Kidney (tissue), 14 donors: ENCODE results near the gene MGST3. TPM values are rescaled to one million over a fixed set of nuclear protein-coding genes. Genes with fewer than 3 reads are reported as not detected.

ENCODE experiments used
- DNase-seq, 5 donors: peaks; one replicate each; pipeline ENCODE4 v3.0.0-alpha.2; 2013 to 2020
- FAIRE-seq: peaks from 2 replicates; lab custom pipeline; 2012; peaks lifted over from hg19 to GRCh38; lab: Jason Lieb, UNC
- H3K27ac ChIP-seq, 2 donors: one replicate each; pipeline ENCODE4 v1.7.0; 2013; ENCODE audit warnings: low read depth in 2 of 2, low read length in 2 of 2, inconsistent platforms in 1 of 2
- H3K27me3 ChIP-seq: one replicate; pipeline ENCODE4 v1.7.1; 2013; ENCODE audit warnings: low read length, inconsistent platforms; ENCODE audit not compliant: control insufficient read depth, insufficient read depth
- H3K36me3 ChIP-seq, 3 donors: one replicate each; pipeline versions ENCODE4 v1.7.0 to v1.7.1; 2013; ENCODE audit warnings: low read length in 3 of 3, control low read depth in 1 of 3, inconsistent platforms in 1 of 3; ENCODE audit not compliant: insufficient read depth in 3 of 3, control insufficient read depth in 2 of 3
- H3K4me1 ChIP-seq, 3 donors: one replicate each; pipeline versions ENCODE4 v1.7.0 to v1.7.1; 2013; ENCODE audit warnings: low read length in 3 of 3, inconsistent platforms in 1 of 3, low read depth in 1 of 3; ENCODE audit not compliant: control insufficient read depth in 2 of 3, insufficient read depth in 2 of 3
- H3K4me3 ChIP-seq, 3 donors: one replicate each; pipeline versions ENCODE4 v1.7.0 to v1.8.1; 2013; ENCODE audit warnings: low read length in 3 of 3, control low read depth in 1 of 3, inconsistent platforms in 1 of 3
- H3K9ac ChIP-seq, 3 donors: one replicate each; pipeline versions ENCODE4 v1.7.0 to v1.7.1; 2013; ENCODE audit warnings: low read length in 3 of 3, control low read depth in 1 of 3, inconsistent platforms in 1 of 3
- H3K9me3 ChIP-seq, 3 donors: one replicate each; pipeline versions ENCODE4 v1.7.0 to v1.7.1; 2013; ENCODE audit warnings: low read length in 3 of 3, control low read depth in 1 of 3, inconsistent platforms in 1 of 3; ENCODE audit not compliant: control insufficient read depth in 2 of 3, insufficient read depth in 1 of 3
- CTCF ChIP-seq: IDR thresholded peaks from 3 replicates; pipeline ENCODE4 v1.5.1; 2012; ENCODE audit warnings: mild to moderate bottlenecking, moderate library complexity, borderline replicate concordance; ENCODE audit not compliant: insufficient read depth; ENCODE audit errors: extremely low read depth
- intact Hi-C: fragments of 100-400 bp; cut with DNase I; formaldehyde crosslinking; loops from one replicate; pipeline ENCODE4 v1.11.1; 2022
- polyA plus RNA-seq: library from polyadenylated mRNA; stranded (reverse); fragments of 350-450 nt; fragmentation: Illumina TruSeq; extraction: RNeasy Lipid Tissue Mini Kit (QIAGEN cat#74804); gene quantifications from one replicate; pipeline ENCODE4 v1.2.3, GENCODE V29; 2014; ENCODE audit warnings: low read depth, low replicate concordance; ENCODE audit not compliant: insufficient read depth
- total RNA-seq: library from RNA; stranded (reverse); fragmentation: NEBNext Ultra II Directional; extraction: Animal tissue kit (Norgen Biotek cat#: 25700); gene quantifications from one replicate; pipeline ENCODE4 v1.2.1, GENCODE V29; 2021
- donor health status: control.
- donor health status: control.
- donor health status: control.
- donor health status: control.
- donor health status: control.
- donor health status: DM: yes; HTN: yes; CAD: no.
- donor health status: Normal renal cell carcinoma (clear cell type).

Gene MGST3
- total and polyA plus RNA-seq, 2 donors from 2014 or later, result 296 to 545 TPM

- DNase-seq (no peak), FAIRE-seq (no peak)
- H3K27me3 ChIP-seq, result no peaks in the 10 kb centered on the region
- H3K36me3 ChIP-seq, result peaks cover 0 to 45% (median 27%) of the 10 kb centered on the region in 3 donors
- TF ChIP-seq CTCF, result no peak
- intact Hi-C loops, result no loop called here
- no peak overlapping the region for H3K9ac ChIP-seq
- H3K9me3 ChIP-seq, result no peaks in the 10 kb centered on the region
- no peak overlapping the region for H3K27ac ChIP-seq
- H3K4me1 ChIP-seq, result no peaks in the 10 kb centered on the region
- no peak overlapping the region for H3K4me3 ChIP-seq
Measured at GRCh38 chr1:165662186-165662585, 31.2 kb downstream of the MGST3 start.

GRCh38 chr1:165666152-165666825 lies 35.3 kb downstream of the MGST3 start:
- Histone ChIP-seq H3K9me3 (no peaks in the 10 kb centered on the region), H3K36me3 (peaks cover 0 to 62% (median 33%) of the 10 kb centered on the region in 3 donors), H3K4me3 (no peak overlapping the region), H3K4me1 (no peaks in the 10 kb centered on the region), H3K27me3 (no peaks in the 10 kb centered on the region), H3K27ac (no peak overlapping the region), H3K9ac (no peak overlapping the region)
- FAIRE-seq (no peak), DNase-seq (no peak)
- intact Hi-C loops, result no loop called here
- no peak for TF ChIP-seq CTCF

GRCh38 chr1:165668184-165668583 lies 37.1 kb downstream of the MGST3 start:
- no peaks in the 10 kb centered on the region for H3K9me3 ChIP-seq
- no peak overlapping the region for H3K4me3 ChIP-seq
- H3K27me3 ChIP-seq, result no peaks in the 10 kb centered on the region
- no peak overlapping the region for H3K9ac ChIP-seq
- intact Hi-C loops, result no loop called here
- TF ChIP-seq CTCF, result no peak
- no peaks in the 10 kb centered on the region for H3K4me1 ChIP-seq
- no peak overlapping the region for H3K27ac ChIP-seq
- FAIRE-seq (no peak), DNase-seq (no peak)
- peaks cover 0 to 57% (median 28%) of the 10 kb centered on the region in 3 donors for H3K36me3 ChIP-seq
